ENCODE measurements around the gene BTG1. TPM values are rescaled to one million over a fixed set of nuclear protein-coding genes. Genes with fewer than 3 reads are reported as not detected.

The BTG1 gene
- total and polyA plus RNA-seq, 2 of the 4 experiments (the other 2 are of a cell fraction), result 3.8 to 33.5 TPM

DNA sequence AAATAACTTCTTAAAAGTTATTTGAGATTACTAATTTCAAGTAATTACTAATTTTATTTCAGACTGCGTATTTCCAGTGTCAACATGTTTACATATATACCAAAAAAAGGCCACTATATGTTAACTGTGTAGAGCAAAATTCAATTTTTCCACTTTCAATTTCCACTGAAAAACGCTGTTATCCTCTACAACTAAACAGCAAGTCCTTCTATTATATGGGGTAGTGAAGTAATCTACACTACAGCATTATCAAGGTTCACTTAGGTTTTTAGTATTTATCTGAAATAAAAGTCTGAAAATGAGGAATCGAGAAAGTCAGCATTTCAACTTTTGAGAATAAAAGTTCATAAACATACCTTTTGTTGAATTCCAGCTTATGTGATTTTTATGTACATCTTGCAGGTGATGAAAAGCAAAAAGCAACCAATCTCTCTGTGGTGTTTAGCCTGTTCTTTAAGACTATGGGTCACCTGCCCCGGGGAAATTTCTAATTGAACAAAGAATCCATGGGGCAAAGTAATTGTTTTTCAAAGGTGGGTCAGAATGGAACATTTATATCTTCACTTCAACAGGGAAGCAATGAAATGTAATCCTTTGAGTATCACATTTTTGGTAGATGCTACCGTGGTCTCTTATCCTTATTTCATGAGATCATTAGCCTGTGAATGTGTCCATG is 3.3 kb downstream of the BTG1 start:
- Histone ChIP-seq H3K14ac (replicated peaks; ENCODE audit: low read depth, low read length) (peak overlapping the region; percentile 33; the same call in 1 of the 2 replicates), H3K27me3 (ENCODE audit: control insufficient read depth, insufficient read depth, low read length) (no peaks in the 10 kb centered on the region), H3K9me3 (ENCODE audit: control insufficient read depth, insufficient read depth, low read length) (no peaks in the 10 kb centered on the region), H3K4me3 (ENCODE audit: insufficient read depth, low read depth, low read length) (peak overlapping the region; percentile 88), H4K5ac (ENCODE audit: low read depth, low read length) (no peak overlapping the region), H3K4me2 (ENCODE audit: low read depth, low read length) (peak overlapping the region; percentile 80), H4K8ac (ENCODE audit: low read depth in 2 of 2, low read length in 2 of 2) (no peak overlapping the region; a peak in 1 of 4 replicates), H3K9me1 (ENCODE audit: insufficient read depth, low read length) (no peaks in the 10 kb centered on the region), H4K20me1 (ENCODE audit: insufficient read depth, low read length) (peaks cover 27% of the 10 kb centered on the region), H2BK15ac (ENCODE audit: low read depth, low read length) (no peak overlapping the region), H2AK5ac (ENCODE audit: low read depth, low read length) (no peak overlapping the region), H2BK5ac (ENCODE audit: low read depth, low read length, poor library complexity, severe bottlenecking) (peak overlapping the region; percentile 79), H3K23ac (ENCODE audit: low read depth, low read length) (peak overlapping the region; percentile 53; the same call in 1 of the 2 replicates), H3K27ac (ENCODE audit: insufficient read depth, low read length) (peak overlapping the region; percentile 31; the same call in 1 of the 2 replicates), H2AK9ac (replicated peaks; ENCODE audit: low read depth, low read length, poor library complexity) (no peak overlapping the region), H2AFZ (replicated peaks; ENCODE audit: low read length, poor library complexity) (no peak overlapping the region), H3K4ac (ENCODE audit: low read depth, low read length) (no peak overlapping the region), H3K79me1 (ENCODE audit: low read depth in 1 of 2, low read length in 2 of 2) (peaks cover under 1 to 9% of the 10 kb centered on the region in 2 experiments; a peak in 2 of 4 replicates), H3K9ac (ENCODE audit: low read depth, low read length) (peak overlapping the region; percentile 98), H4K91ac (ENCODE audit: insufficient read depth, low read depth, low read length) (no peak overlapping the region), H2BK120ac (ENCODE audit: low read depth, low read length) (no peak overlapping the region; the same call in 1 of the 2 replicates), H3K18ac (ENCODE audit: low read depth, low read length) (0 out of 2 replicates have a peak overlapping the region, but pooled peaks have one; percentile 20), H3K36me3 (ENCODE audit: control insufficient read depth, insufficient read depth, low read length) (peaks cover 28% of the 10 kb centered on the region), H3K56ac (ENCODE audit: extremely low read depth, insufficient read depth, low read length) (peak overlapping the region; percentile 62; the same call in 1 of the 2 replicates), H3K4me1 (ENCODE audit: control insufficient read depth, insufficient read depth, low read length) (no peaks in the 10 kb centered on the region; the same call in 1 of the 2 replicates), H2BK20ac (ENCODE audit: low read depth, low read length) (no peak overlapping the region)
- POLR2A ChIA-PET (ENCODE audit: unreplicated experiment), result interaction anchor here (0.6 kb wide), 1 partner anchor 365 kb away, joined by 3 read pairs; no protein-coding TSS in a partner anchor
- ATAC-seq (ENCODE audit: low read depth), result no peak
- CTCF ChIA-PET, result interaction anchor here (0.6 to 2.2 kb wide), 3 partner anchors 318 to 761 kb away, joined by 3 to 15 read pairs (median 9); no protein-coding TSS in a partner anchor
- TF ChIP-seq CEBPB (IDR thresholded peaks at IDR 0.05; ENCODE audit: low read depth, low read length) (no peak), CHD1 (IDR thresholded peaks at IDR 0.05; ENCODE audit: low read depth, low read length) (0 out of 2 replicates have a peak, but pooled peaks have one; percentile 81), RAD21 (IDR thresholded peaks at IDR 0.05; ENCODE audit: low read length) (no peak), MXI1 (IDR thresholded peaks at IDR 0.05; ENCODE audit: borderline replicate concordance, low read depth, low read length) (no peak), SMC3 (IDR thresholded peaks at IDR 0.05; ENCODE audit: low read depth, low read length) (no peak), BHLHE40 (IDR thresholded peaks at IDR 0.05; ENCODE audit: low read depth, low read length) (no peak), POLR2A (IDR thresholded peaks at IDR 0.05; ENCODE audit: low read depth, low read length) (peak; percentile 56)
- TF ChIP-seq, protein P1, sequence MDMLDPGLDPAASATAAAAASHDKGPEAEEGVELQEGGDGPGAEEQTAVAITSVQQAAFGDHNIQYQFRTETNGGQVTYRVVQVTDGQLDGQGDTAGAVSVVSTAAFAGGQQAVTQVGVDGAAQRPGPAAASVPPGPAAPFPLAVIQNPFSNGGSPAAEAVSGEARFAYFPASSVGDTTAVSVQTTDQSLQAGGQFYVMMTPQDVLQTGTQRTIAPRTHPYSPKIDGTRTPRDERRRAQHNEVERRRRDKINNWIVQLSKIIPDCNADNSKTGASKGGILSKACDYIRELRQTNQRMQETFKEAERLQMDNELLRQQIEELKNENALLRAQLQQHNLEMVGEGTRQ (IDR thresholded peaks at IDR 0.05; ENCODE audit: low read depth, low read length), result no peak
- no CpG with 5 or more reads among the region's 5 CpGs for WGBS, 2 experiments (ENCODE audit: extremely low coverage in 2 of 2, insufficient read length in 1 of 2)
- no TSS peak for BruUV-seq (replicated peaks)
- no peak for DNase-seq
- dilution Hi-C loops (cut with HindIII; ENCODE audit: low sequenced_read_pairs, unreplicated experiment) (no loop called here), in situ Hi-C loops (cut with MboI; ENCODE audit: low sequenced_read_pairs) (loop anchor here (5.0 to 10.0 kb wide), 2 partner anchors 430 to 758 kb away; no protein-coding TSS in a partner anchor), intact Hi-C loops (cut with micrococcal nuclease) (loop anchor here (5.0 kb wide), 2 partner anchors 80 to 260 kb away; no protein-coding TSS in a partner anchor)
